H1 (cell line): Measurements from ENCODE around the gene EEPD1. TPM values are rescaled to one million over a fixed set of nuclear protein-coding genes. Genes with fewer than 3 reads are reported as not detected.

ENCODE experiments used
- CREB1 ChIP-seq: IDR thresholded peaks from 2 replicates; pipeline ENCODE4 v1.6.1; 2012; ENCODE audit warnings: inconsistent platforms
- CTBP2 ChIP-seq: IDR thresholded peaks from 2 replicates; pipeline ENCODE4 v1.7.0; 2011; ENCODE audit warnings: borderline replicate concordance, mild to moderate bottlenecking, moderate library complexity, mixed read lengths, low read length; ENCODE audit not compliant: insufficient read depth, insufficient read length
- EZH2 ChIP-seq: fragments of 200-600 bp; sonication (generic); IDR thresholded peaks from 2 replicates; pipeline ENCODE4 v1.7.1; 2012; ENCODE audit warnings: low read depth, mild to moderate bottlenecking, moderate library complexity, low read length, inconsistent platforms; ENCODE audit not compliant: severe bottlenecking
- polyA plus RNA-seq, 7 experiments: library from polyadenylated mRNA; depleted of rRNA in 3 of 7; stranded (reverse) in 5 of 7; unstranded in 2 of 7; fragments of >200 nt in 5 of 7; fragments of 200-250 nt in 2 of 7; gene quantifications; 1 replicate in 5 of 7; 2 replicates in 1 of 7; 4 replicates in 1 of 7; pipeline versions ENCODE4 v1.2.1 to v1.2.3, GENCODE V29; 2011 to 2013; ENCODE audit warnings: missing spikeins in 2 of 7, mixed read lengths in 2 of 7
- total RNA-seq: library from RNA; stranded (reverse); fragmentation: NEBNext Ultra II Directional; extraction: Animal tissue kit (Norgen Biotek cat#: 25700); gene quantifications from 2 replicates; pipeline ENCODE4 v1.2.1, GENCODE V29; 2021

EEPD1 gene
- total and polyA plus RNA-seq, 2 of the 8 experiments (the other 6 are each of a cell fraction or from before 2014, with no cell fraction given): 3.1 to 7.8 TPM

GRCh38 chr7:36176697-36177096 lies 23.6 kb downstream of the EEPD1 start (continued):
- TF ChIP-seq EZH2 (no peak), CREB1 (no peak), CTBP2 (no peak)
